HEK293 (cell line): ENCODE measurements around the gene TSC2.
A peak's percentile ranks its signal among the peaks of the same experiment; 100 is the strongest.

Source experiments
- PRDM4 ChIP-seq: fragments of 450-650 bp; formaldehyde crosslinking; IDR thresholded peaks from 2 replicates; pipeline ENCODE4 v1.5.1; 2017; ENCODE audit warnings: missing biosample characterization, missing genetic modification characterization
- TRIM28 ChIP-seq: IDR thresholded peaks from 2 replicates; pipeline ENCODE4 v1.6.1; 2011; ENCODE audit warnings: low read length, control low read depth, borderline replicate concordance
- YY2 ChIP-seq: fragments of 450-650 bp; formaldehyde crosslinking; IDR thresholded peaks from 2 replicates; pipeline ENCODE4 v1.5.1; 2016; ENCODE audit warnings: missing biosample characterization, missing genetic modification characterization
- ZBTB11 ChIP-seq: fragments of 450-650 bp; formaldehyde crosslinking; conservative IDR thresholded peaks from 2 replicates; pipeline ENCODE4 v1.5.1; 2016; ENCODE audit warnings: low read depth, missing biosample characterization, missing genetic modification characterization
- ZBTB8A ChIP-seq: fragments of 450-650 bp; formaldehyde crosslinking; IDR thresholded peaks from 2 replicates; pipeline ENCODE4 v1.5.1; 2016; ENCODE audit warnings: missing biosample characterization, missing genetic modification characterization
- ZNF138 ChIP-seq: fragments of 450-650 bp; formaldehyde crosslinking; IDR thresholded peaks from 2 replicates; pipeline ENCODE4 v1.5.1; 2016; ENCODE audit warnings: missing biosample characterization, missing genetic modification characterization, borderline replicate concordance
- ZNF184 ChIP-seq: fragments of 450-650 bp; IDR thresholded peaks from 2 replicates; pipeline ENCODE4 v1.5.1; 2018; ENCODE audit warnings: missing biosample characterization, mild to moderate bottlenecking, missing genetic modification characterization
- ZNF223 ChIP-seq: fragments of 450-650 bp; formaldehyde crosslinking; IDR thresholded peaks from 2 replicates; pipeline ENCODE4 v1.5.1; 2016; ENCODE audit warnings: missing biosample characterization, missing genetic modification characterization
- ZNF248 ChIP-seq: fragments of 450-650 bp; formaldehyde crosslinking; IDR thresholded peaks from 2 replicates; pipeline ENCODE4 v1.5.1; 2017; ENCODE audit warnings: missing biosample characterization, missing genetic modification characterization
- ZNF341 ChIP-seq: fragments of 450-650 bp; formaldehyde crosslinking; IDR thresholded peaks from 2 replicates; pipeline ENCODE4; 2016; ENCODE audit warnings: low read depth, missing biosample characterization, missing genetic modification characterization
- ZNF404 ChIP-seq: fragments of 450-650 bp; formaldehyde crosslinking; IDR thresholded peaks from 2 replicates; pipeline ENCODE4 v1.5.1; 2017; ENCODE audit warnings: missing biosample characterization, missing genetic modification characterization
- ZNF433 ChIP-seq: fragments of 450-650 bp; formaldehyde crosslinking; IDR thresholded peaks from 2 replicates; pipeline ENCODE4 v1.5.1; 2016; ENCODE audit warnings: missing biosample characterization, missing genetic modification characterization, low read depth
- ZNF473 ChIP-seq: fragments of 450-650 bp; formaldehyde crosslinking; IDR thresholded peaks from 2 replicates; pipeline ENCODE4 v1.5.1; 2017; ENCODE audit warnings: missing biosample characterization, missing genetic modification characterization
- ZNF501 ChIP-seq: fragments of 450-650 bp; formaldehyde crosslinking; IDR thresholded peaks from 2 replicates; pipeline ENCODE4 v1.5.1; 2016; ENCODE audit warnings: missing biosample characterization, missing genetic modification characterization
- ZNF521 ChIP-seq: fragments of 450-650 bp; formaldehyde crosslinking; IDR thresholded peaks from 2 replicates; pipeline ENCODE4 v1.5.1; 2017; ENCODE audit warnings: missing biosample characterization, mild to moderate bottlenecking, missing genetic modification characterization
- ZNF544 ChIP-seq: fragments of 450-650 bp; formaldehyde crosslinking; IDR thresholded peaks from 2 replicates; pipeline ENCODE4 v1.5.0; 2017; ENCODE audit warnings: missing biosample characterization, missing genetic modification characterization
- ZNF585B ChIP-seq: fragments of 450-650 bp; formaldehyde crosslinking; IDR thresholded peaks from 2 replicates; pipeline ENCODE4 v1.5.1; 2016; ENCODE audit warnings: missing biosample characterization, missing genetic modification characterization
- ZNF626 ChIP-seq: fragments of 450-650 bp; sonication (Bioruptor Pico); formaldehyde crosslinking; IDR thresholded peaks from 2 replicates; pipeline ENCODE4 v1.5.1; 2018; ENCODE audit warnings: missing biosample characterization, missing genetic modification characterization, inconsistent platforms
- ZNF660 ChIP-seq: fragments of 450-650 bp; IDR thresholded peaks from 2 replicates; pipeline ENCODE4 v1.5.1; 2018; ENCODE audit warnings: missing biosample characterization, mild to moderate bottlenecking, missing genetic modification characterization
- ZNF670 ChIP-seq: fragments of 450-650 bp; formaldehyde crosslinking; IDR thresholded peaks from 2 replicates; pipeline ENCODE4 v1.5.1; 2016; ENCODE audit warnings: missing biosample characterization, missing genetic modification characterization, low read depth
- ZXDB ChIP-seq: fragments of 450-650 bp; formaldehyde crosslinking; IDR thresholded peaks from 2 replicates; pipeline ENCODE4 v1.5.1; 2016; ENCODE audit warnings: missing biosample characterization, missing genetic modification characterization
- TF ChIP-seq, protein P1 (sequence below): fragments of 450-650 bp; formaldehyde crosslinking; IDR thresholded peaks from 2 replicates; pipeline ENCODE4 v1.5.1; 2016; ENCODE audit warnings: missing biosample characterization, missing genetic modification characterization
- TF ChIP-seq, protein P2 (sequence below): fragments of 450-650 bp; formaldehyde crosslinking; IDR thresholded peaks from 2 replicates; pipeline ENCODE4 v1.5.1; 2016; ENCODE audit warnings: missing biosample characterization, missing genetic modification characterization, borderline replicate concordance
- TF ChIP-seq, protein P3 (sequence below): fragments of 450-650 bp; formaldehyde crosslinking; IDR thresholded peaks from 2 replicates; pipeline ENCODE4 v1.5.1; 2016; ENCODE audit warnings: missing biosample characterization, missing genetic modification characterization
- TF ChIP-seq, protein P4 (sequence below): fragments of 450-650 bp; IDR thresholded peaks from 2 replicates; pipeline ENCODE4 v1.5.1; 2018; ENCODE audit warnings: missing biosample characterization, mild to moderate bottlenecking, missing genetic modification characterization

The TSC2 gene

GRCh38 chr16:2047330-2048115, at the start of gene TSC2, which contains the start of gene NTHL1 (continued):
- TF ChIP-seq, protein P1, sequence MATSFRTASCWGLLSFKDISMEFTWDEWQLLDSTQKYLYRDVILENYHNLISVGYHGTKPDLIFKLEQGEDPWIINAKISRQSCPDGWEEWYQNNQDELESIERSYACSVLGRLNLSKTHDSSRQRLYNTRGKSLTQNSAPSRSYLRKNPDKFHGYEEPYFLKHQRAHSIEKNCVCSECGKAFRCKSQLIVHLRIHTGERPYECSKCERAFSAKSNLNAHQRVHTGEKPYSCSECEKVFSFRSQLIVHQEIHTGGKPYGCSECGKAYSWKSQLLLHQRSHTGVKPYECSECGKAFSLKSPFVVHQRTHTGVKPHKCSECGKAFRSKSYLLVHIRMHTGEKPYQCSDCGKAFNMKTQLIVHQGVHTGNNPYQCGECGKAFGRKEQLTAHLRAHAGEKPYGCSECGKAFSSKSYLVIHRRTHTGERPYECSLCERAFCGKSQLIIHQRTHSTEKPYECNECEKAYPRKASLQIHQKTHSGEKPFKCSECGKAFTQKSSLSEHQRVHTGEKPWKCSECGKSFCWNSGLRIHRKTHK (tag by site-specific recombination): no peak
- TF ChIP-seq ZXDB (peak; percentile 94), ZNF473 (tag by site-specific recombination) (no peak), PRDM4 (tag by site-specific recombination) (no peak), ZNF433 (tag by site-specific recombination) (no peak), ZNF138 (tag by site-specific recombination) (no peak), ZNF404 (tag by site-specific recombination) (no peak), ZBTB11 (tag by site-specific recombination) (peak; percentile 95), ZNF670 (no peak), TRIM28 (no peak), ZNF660 (tag by site-specific recombination) (no peak; the same call in none of the 2 replicates), ZNF341 (tag by site-specific recombination) (no peak), ZNF223 (tag by site-specific recombination) (no peak), ZNF521 (no peak), ZNF626 (tag by site-specific recombination) (no peak), YY2 (tag by site-specific recombination) (peak; percentile 99), ZBTB8A (tag by site-specific recombination) (peak; percentile 85), ZNF184 (tag by site-specific recombination) (no peak), ZNF248 (tag by site-specific recombination) (no peak), ZNF501 (0 out of 2 replicates have a peak, but pooled peaks have one; percentile 42), ZNF585B (no peak), ZNF544 (tag by site-specific recombination) (no peak)
- TF ChIP-seq, protein P2, sequence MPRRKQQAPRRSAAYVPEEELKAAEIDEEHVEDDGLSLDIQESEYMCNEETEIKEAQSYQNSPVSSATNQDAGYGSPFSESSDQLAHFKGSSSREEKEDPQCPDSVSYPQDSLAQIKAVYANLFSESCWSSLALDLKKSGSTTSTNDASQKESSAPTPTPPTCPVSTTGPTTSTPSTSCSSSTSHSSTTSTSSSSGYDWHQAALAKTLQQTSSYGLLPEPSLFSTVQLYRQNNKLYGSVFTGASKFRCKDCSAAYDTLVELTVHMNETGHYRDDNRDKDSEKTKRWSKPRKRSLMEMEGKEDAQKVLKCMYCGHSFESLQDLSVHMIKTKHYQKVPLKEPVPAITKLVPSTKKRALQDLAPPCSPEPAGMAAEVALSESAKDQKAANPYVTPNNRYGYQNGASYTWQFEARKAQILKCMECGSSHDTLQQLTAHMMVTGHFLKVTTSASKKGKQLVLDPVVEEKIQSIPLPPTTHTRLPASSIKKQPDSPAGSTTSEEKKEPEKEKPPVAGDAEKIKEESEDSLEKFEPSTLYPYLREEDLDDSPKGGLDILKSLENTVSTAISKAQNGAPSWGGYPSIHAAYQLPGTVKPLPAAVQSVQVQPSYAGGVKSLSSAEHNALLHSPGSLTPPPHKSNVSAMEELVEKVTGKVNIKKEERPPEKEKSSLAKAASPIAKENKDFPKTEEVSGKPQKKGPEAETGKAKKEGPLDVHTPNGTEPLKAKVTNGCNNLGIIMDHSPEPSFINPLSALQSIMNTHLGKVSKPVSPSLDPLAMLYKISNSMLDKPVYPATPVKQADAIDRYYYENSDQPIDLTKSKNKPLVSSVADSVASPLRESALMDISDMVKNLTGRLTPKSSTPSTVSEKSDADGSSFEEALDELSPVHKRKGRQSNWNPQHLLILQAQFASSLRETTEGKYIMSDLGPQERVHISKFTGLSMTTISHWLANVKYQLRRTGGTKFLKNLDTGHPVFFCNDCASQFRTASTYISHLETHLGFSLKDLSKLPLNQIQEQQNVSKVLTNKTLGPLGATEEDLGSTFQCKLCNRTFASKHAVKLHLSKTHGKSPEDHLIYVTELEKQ (tag by site-specific recombination): no peak
- TF ChIP-seq, protein P3, sequence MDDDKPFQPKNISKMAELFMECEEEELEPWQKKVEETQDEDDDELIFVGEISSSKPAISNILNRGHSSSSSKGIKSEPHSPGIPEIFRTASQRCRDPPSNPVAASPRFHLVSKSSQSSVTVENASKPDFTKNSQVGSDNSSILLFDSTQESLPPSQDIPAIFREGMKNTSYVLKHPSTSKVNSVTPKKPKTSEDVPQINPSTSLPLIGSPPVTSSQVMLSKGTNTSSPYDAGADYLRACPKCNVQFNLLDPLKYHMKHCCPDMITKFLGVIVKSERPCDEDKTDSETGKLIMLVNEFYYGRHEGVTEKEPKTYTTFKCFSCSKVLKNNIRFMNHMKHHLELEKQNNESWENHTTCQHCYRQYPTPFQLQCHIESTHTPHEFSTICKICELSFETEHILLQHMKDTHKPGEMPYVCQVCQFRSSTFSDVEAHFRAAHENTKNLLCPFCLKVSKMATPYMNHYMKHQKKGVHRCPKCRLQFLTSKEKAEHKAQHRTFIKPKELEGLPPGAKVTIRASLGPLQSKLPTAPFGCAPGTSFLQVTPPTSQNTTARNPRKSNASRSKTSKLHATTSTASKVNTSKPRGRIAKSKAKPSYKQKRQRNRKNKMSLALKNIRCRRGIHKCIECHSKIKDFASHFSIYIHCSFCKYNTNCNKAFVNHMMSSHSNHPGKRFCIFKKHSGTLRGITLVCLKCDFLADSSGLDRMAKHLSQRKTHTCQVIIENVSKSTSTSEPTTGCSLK: no peak
- TF ChIP-seq, protein P4, sequence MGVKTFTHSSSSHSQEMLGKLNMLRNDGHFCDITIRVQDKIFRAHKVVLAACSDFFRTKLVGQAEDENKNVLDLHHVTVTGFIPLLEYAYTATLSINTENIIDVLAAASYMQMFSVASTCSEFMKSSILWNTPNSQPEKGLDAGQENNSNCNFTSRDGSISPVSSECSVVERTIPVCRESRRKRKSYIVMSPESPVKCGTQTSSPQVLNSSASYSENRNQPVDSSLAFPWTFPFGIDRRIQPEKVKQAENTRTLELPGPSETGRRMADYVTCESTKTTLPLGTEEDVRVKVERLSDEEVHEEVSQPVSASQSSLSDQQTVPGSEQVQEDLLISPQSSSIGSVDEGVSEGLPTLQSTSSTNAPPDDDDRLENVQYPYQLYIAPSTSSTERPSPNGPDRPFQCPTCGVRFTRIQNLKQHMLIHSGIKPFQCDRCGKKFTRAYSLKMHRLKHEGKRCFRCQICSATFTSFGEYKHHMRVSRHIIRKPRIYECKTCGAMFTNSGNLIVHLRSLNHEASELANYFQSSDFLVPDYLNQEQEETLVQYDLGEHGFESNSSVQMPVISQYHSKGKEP (tag by site-specific recombination): peak; percentile 66; the same call in 1 of the 2 replicates
